NOMO-1 treated with dmso at 0.1 percent for 144 hours (cell line): ENCODE data around the gene GIMD1.
"Not testable (repeated sequence)": the region's sequence is repeated elsewhere in the genome, so short reads cannot be mapped to it uniquely, and the experiment has no call there.

Source experiments
- DNase-seq: peaks from one replicate; lab custom pipeline; 2025; ENCODE audit not compliant: unreplicated experiment; lab: John Stamatoyannopoulos, UW

GIMD1 gene

GRCh38 chr4:106368678-106369077, at the start of gene GIMD1:
TSS of gene GIMD1 (minus strand) at chr4:106368778. CDS start at chr4:106367435, 1,343 bp downstream.
- DNase-seq = no peak

GRCh38 chr4:106414366-106414765, 45.8 kb upstream of the GIMD1 start:
- no peak for DNase-seq

- DNase-seq = no peak
These were observed 41.6 kb upstream of the GIMD1 start for GRCh38 chr4:106409901-106410889.

- DNase-seq = not testable (repeated sequence)
These were observed 39.4 kb upstream of the GIMD1 start for GRCh38 chr4:106408004-106408403.

- DNase-seq = no peak
These were observed 32.6 kb upstream of the GIMD1 start for GRCh38 chr4:106401157-106401556.

GRCh38 chr4:106398898-106399297, 30.3 kb upstream of the GIMD1 start:
- DNase-seq = not testable (repeated sequence)

- no peak for DNase-seq
These were observed 27.0 kb upstream of the GIMD1 start for GRCh38 chr4:106395582-106395981.

- DNase-seq = no peak
These were observed 17.3 kb upstream of the GIMD1 start for GRCh38 chr4:106385853-106386393.

GRCh38 chr4:106384878-106385277, 16.3 kb upstream of the GIMD1 start:
- DNase-seq = no peak

- no peak for DNase-seq
These were observed 11.6 kb upstream of the GIMD1 start for GRCh38 chr4:106380179-106380578.

GRCh38 chr4:106373026-106373425, 4.4 kb upstream of the GIMD1 start:
- DNase-seq = no peak

GRCh38 chr4:106371161-106371560, 2.6 kb upstream of the GIMD1 start:
- DNase-seq = no peak

- DNase-seq = peak; percentile 18
These were observed 1.6 kb upstream of the GIMD1 start for GRCh38 chr4:106370214-106370613.

GRCh38 chr4:106369456-106370060, 980 bp upstream of the GIMD1 start:
- peak; percentile 60 for DNase-seq

- DNase-seq = no peak
These were observed 1.5 kb downstream of the GIMD1 start for GRCh38 chr4:106367072-106367471.

GRCh38 chr4:106366026-106366425, 2.6 kb downstream of the GIMD1 start:
- DNase-seq = no peak

GRCh38 chr4:106365613-106366012, 3.0 kb downstream of the GIMD1 start:
- peak; percentile 28 for DNase-seq

- no peak for DNase-seq
These were observed 4.3 kb downstream of the GIMD1 start for GRCh38 chr4:106364282-106364681.

GRCh38 chr4:106362086-106362825, 6.3 kb downstream of the GIMD1 start:
- DNase-seq = no peak

GRCh38 chr4:106358899-106359298, 9.7 kb downstream of the GIMD1 start:
- DNase-seq = no peak

GRCh38 chr4:106355193-106355592, 13.4 kb downstream of the GIMD1 start:
- no peak for DNase-seq
